Thyroid gland (tissue), 4 donors: ENCODE results near the gene DDX50. TPM values are rescaled to one million over a fixed set of nuclear protein-coding genes. Genes with fewer than 3 reads are reported as not detected.
A peak's percentile ranks its signal among the peaks of the same experiment; 100 is the strongest.
"Not testable (repeated sequence)": the region's sequence is repeated elsewhere in the genome, so short reads cannot be mapped to it uniquely, and the experiment has no call there.

ENCODE experiments used
- DNase-seq, 2 donors: peaks; one replicate each; pipeline ENCODE4 v3.0.0-alpha.2; 2019
- H3K27ac ChIP-seq, 3 donors: fragments of 200-600 bp; sonication (generic); 1 replicate in 2 of 3; 2 replicates in 1 of 3; pipeline ENCODE4 v1.5.1; 2016 to 2019; ENCODE audit warnings: mild to moderate bottlenecking in 1 of 3, moderate library complexity in 1 of 3
- H3K27me3 ChIP-seq: fragments of 200-600 bp; sonication (generic); one replicate; pipeline ENCODE4 v1.5.1; 2019
- H3K36me3 ChIP-seq, 2 donors: fragments of 200-600 bp; sonication (generic); one replicate each; pipeline ENCODE4 v1.5.1; 2016 to 2019
- H3K4me1 ChIP-seq, 2 donors: fragments of 200-600 bp; sonication (generic); one replicate each; pipeline ENCODE4 v1.5.1; 2017 to 2019
- H3K4me3 ChIP-seq, 3 donors: fragments of 200-600 bp; sonication (generic); replicated peaks in 1 of 3; 1 replicate in 2 of 3; 2 replicates in 1 of 3; pipeline ENCODE4 v1.5.1; 2016; ENCODE audit warnings: mild to moderate bottlenecking in 1 of 3
- H3K9me3 ChIP-seq: fragments of 200-600 bp; sonication (generic); one replicate; pipeline ENCODE4 v1.5.1; 2017
- POLR2A ChIP-seq, 2 donors: fragments of 450-650 bp; IDR thresholded peaks; one replicate each; pipeline ENCODE4 v1.6.1; 2017; ENCODE audit warnings: antibody characterized with exemption in 2 of 2, mild to moderate bottlenecking in 2 of 2, moderate library complexity in 1 of 2
- WGBS, 2 donors: methylation state at CpG; one replicate each; pipeline ENCODE4 v1.1.5; 2017; 5-methylcytosine and 5-hydroxymethylcytosine counted together
- intact Hi-C: fragments of 100-400 bp; cut with DNase I; formaldehyde crosslinking; loops from one replicate; pipeline ENCODE4 v1.15.1; 2023
- total RNA-seq, 4 donors: library from RNA; depleted of rRNA; stranded (reverse); fragments of >200 nt; gene quantifications; one replicate each; pipeline ENCODE4 v1.2.3, GENCODE V29; 2016
- TF ChIP-seq, protein P1 (sequence below), 6 experiments: fragments of 200-600 bp in 3 of 6; fragments of 450-650 bp in 3 of 6; sonication (generic) in 3 of 6; IDR thresholded peaks; one replicate each; pipeline ENCODE4 v1.5.1; 2016 to 2019; ENCODE audit warnings: antibody characterized with exemption in 6 of 6, mild to moderate bottlenecking in 2 of 6, inconsistent platforms in 1 of 6, moderate library complexity in 1 of 6

Gene DDX50
- total RNA-seq, 4 donors from 2014 or later: 36.3 to 51.3 (median 41.7) TPM

DNA sequence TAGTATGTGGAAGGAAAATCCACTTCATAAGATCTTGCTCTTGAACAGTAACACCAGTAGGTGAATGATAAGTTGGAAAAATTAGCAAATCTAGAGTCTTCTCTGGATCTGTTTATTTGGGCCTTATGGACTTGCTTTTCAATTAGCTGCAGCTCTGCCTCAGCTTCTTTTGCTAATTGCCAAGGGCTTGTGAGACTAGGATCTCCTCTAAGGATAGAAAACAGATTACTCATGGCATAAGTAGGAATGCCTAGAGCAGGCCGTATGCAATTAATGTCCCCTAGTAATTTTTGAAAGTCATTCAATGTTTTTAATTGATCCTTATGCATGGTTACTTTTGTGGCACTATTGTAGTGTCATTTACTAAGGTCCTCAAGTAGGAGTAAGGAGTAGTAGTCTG lies 36.5 kb upstream of the DDX50 start:
- no peaks in the 10 kb centered on the region for H3K27me3 ChIP-seq
- no peaks in the 10 kb centered on the region for H3K36me3 ChIP-seq
- intact Hi-C loops: no loop called here
- H3K4me1 ChIP-seq: peaks cover 0 to under 1% of the 10 kb centered on the region in 2 donors
- TF ChIP-seq, protein P1, sequence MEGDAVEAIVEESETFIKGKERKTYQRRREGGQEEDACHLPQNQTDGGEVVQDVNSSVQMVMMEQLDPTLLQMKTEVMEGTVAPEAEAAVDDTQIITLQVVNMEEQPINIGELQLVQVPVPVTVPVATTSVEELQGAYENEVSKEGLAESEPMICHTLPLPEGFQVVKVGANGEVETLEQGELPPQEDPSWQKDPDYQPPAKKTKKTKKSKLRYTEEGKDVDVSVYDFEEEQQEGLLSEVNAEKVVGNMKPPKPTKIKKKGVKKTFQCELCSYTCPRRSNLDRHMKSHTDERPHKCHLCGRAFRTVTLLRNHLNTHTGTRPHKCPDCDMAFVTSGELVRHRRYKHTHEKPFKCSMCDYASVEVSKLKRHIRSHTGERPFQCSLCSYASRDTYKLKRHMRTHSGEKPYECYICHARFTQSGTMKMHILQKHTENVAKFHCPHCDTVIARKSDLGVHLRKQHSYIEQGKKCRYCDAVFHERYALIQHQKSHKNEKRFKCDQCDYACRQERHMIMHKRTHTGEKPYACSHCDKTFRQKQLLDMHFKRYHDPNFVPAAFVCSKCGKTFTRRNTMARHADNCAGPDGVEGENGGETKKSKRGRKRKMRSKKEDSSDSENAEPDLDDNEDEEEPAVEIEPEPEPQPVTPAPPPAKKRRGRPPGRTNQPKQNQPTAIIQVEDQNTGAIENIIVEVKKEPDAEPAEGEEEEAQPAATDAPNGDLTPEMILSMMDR (IDR thresholded peaks at IDR 0.05): no peak
- TF ChIP-seq POLR2A (IDR thresholded peaks at IDR 0.05): no peak
- H3K4me3 ChIP-seq: no peak overlapping the region
- DNase-seq: no peak
- no peak overlapping the region for H3K27ac ChIP-seq
- no peaks in the 10 kb centered on the region for H3K9me3 ChIP-seq
- 89 to 95% methylated on average over 1 of the region's 1 CpG for WGBS, 2 donors

DNA sequence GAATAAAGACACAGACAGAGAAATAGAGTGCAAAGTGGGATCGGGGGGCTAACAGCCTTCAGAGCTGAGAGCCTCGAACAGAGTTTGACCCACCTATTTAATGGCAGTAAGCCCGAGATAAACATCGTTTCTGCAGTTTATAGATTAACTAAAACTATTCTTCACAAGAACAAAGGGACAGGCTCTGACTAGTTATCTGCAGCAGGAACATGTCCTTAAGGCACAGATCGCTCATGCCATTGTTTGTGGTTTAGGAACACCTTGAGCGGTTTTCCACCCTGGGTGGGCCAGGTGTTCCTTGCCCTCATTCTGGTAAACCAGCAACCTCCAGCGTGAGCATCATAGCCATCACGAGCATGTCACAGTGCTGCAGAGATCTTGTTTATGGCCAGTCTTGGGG lies 32.9 kb upstream of the DDX50 start:
- H3K27me3 ChIP-seq, intact Hi-C loops, H3K36me3 ChIP-seq, H3K9me3 ChIP-seq, DNase-seq, H3K27ac ChIP-seq, H3K4me3 ChIP-seq: not testable (repeated sequence)
- peaks cover 24 to 29% of the 10 kb centered on the region in 2 donors for H3K4me1 ChIP-seq
- WGBS, 2 donors: 93 to 99% methylated on average over 8 of the region's 8 CpGs

DNA sequence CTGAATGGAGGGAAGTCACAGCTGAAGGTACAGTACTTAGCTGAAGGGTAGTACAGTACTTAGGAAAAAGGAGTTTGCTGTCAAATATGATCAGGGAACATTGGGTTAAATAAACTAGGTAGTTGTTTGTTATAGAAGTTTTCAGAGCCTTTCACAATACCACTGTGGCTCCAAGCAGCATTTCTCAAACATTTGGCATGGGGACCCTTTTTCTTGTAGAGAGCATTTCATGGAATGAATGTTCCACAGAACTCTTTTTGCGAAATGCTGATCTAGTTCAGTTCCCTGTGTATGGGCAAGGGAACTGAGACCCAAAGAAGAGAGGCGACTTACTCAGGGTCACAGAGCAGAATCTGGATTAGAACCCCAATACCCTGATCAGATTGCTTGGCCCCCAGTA lies 31.5 kb upstream of the DDX50 start:
- H3K27ac ChIP-seq: no peak overlapping the region
- no peaks in the 10 kb centered on the region for H3K9me3 ChIP-seq
- TF ChIP-seq, protein P1 (IDR thresholded peaks at IDR 0.05): no peak
- TF ChIP-seq POLR2A (IDR thresholded peaks at IDR 0.05): no peak
- H3K27me3 ChIP-seq: no peaks in the 10 kb centered on the region
- intact Hi-C loops: no loop called here
- DNase-seq: no peak
- 48 to 75% methylated on average over 2 of the region's 2 CpGs for WGBS, 2 donors
- H3K4me3 ChIP-seq: no peak overlapping the region
- no peaks in the 10 kb centered on the region for H3K36me3 ChIP-seq
- peaks cover 24 to 29% of the 10 kb centered on the region in 2 donors for H3K4me1 ChIP-seq

DNA sequence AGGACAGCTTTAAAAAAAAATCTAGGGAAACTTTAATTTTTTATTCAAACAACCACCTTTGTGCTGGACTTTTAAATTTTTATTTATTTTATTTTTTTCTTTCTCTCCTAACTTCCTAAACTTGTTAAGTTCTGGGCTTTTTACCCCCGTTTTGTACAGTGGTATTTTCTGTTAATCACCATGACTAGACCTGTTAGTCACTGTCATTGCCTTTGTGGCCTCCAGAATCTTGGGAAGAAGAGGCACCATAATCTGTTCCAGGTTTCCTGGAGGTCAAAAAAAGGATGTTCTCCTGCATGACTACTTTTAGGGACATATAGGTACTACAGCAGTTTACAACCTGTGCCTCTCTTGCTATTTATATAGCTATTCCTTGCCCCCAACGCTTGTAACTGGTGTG lies 31.1 kb upstream of the DDX50 start:
- Histone ChIP-seq H3K27me3 (no peaks in the 10 kb centered on the region), H3K4me3 (no peak overlapping the region), H3K4me1 (peaks cover 24 to 29% of the 10 kb centered on the region in 2 donors), H3K36me3 (no peaks in the 10 kb centered on the region), H3K27ac (peak overlapping the region in 1 of 3 donors; percentile 82), H3K9me3 (no peaks in the 10 kb centered on the region)
- DNase-seq: no peak
- 89 to 90% methylated on average over 2 of the region's 2 CpGs for WGBS, 2 donors
- intact Hi-C loops: no loop called here
- TF ChIP-seq POLR2A (IDR thresholded peaks at IDR 0.05): no peak
- TF ChIP-seq, protein P1 (IDR thresholded peaks at IDR 0.05): no peak

DNA sequence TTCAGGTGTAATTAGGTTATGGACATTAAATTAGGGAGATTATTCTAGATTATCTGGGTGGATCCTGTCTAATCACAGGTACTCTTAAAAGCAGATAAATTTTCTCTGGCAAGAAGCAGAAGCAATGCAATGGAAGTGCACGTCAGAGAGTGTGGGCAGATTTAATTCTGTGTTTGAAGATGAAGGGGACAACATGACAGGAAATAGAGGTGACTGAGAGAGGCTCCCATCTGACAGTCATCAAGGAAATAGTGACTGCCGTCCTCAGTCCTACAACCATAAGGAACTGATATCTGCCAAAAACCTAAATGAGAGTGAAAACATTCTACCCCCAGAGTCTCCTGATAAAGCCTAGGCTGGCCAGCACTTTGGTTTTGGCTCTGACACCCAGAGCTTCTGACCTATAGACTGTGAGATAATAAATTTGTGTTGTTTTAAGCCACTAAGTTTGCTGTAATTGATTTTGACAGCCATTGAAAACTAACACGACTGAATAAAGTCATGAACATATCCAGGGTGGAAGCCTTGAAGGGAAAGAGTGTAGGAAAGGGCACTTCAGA lies 30.5 kb upstream of the DDX50 start:
- intact Hi-C loops: no loop called here
- no peaks in the 10 kb centered on the region for H3K27me3 ChIP-seq
- H3K4me3 ChIP-seq: no peak overlapping the region
- H3K27ac ChIP-seq: peak overlapping the region; percentile 80 to 83 (median 82)
- no peaks in the 10 kb centered on the region for H3K36me3 ChIP-seq
- H3K9me3 ChIP-seq: no peaks in the 10 kb centered on the region
- no peak for TF ChIP-seq POLR2A (IDR thresholded peaks at IDR 0.05)
- TF ChIP-seq, protein P1 (IDR thresholded peaks at IDR 0.05): no peak
- peaks cover 27 to 29% of the 10 kb centered on the region in 2 donors for H3K4me1 ChIP-seq
- no peak for DNase-seq
- 62 to 67% methylated on average over 3 of the region's 3 CpGs for WGBS, 2 donors
